Thymus (tissue), 11 donors: ENCODE measurements around the gene PAQR9. TPM values are rescaled to one million over a fixed set of nuclear protein-coding genes. Genes with fewer than 3 reads are reported as not detected.

Source experiments
- DNase-seq, 9 donors: peaks; one replicate each; pipeline ENCODE4 v3.0.0-alpha.2; 2013; ENCODE audit warnings: low spot score in 9 of 9, low read depth in 6 of 9, missing footprints in 1 of 9
- H3K27ac ChIP-seq, 2 donors: one replicate each; pipeline ENCODE4 v1.5.1; 2013; ENCODE audit warnings: control low read depth in 1 of 2, low read depth in 1 of 2, low read length in 1 of 2, mild to moderate bottlenecking in 1 of 2, moderate library complexity in 1 of 2
- H3K27me3 ChIP-seq, 2 donors: one replicate each; pipeline ENCODE4 v1.5.1; 2013; ENCODE audit warnings: low read length in 1 of 2; ENCODE audit not compliant: control insufficient read depth in 2 of 2, insufficient read depth in 1 of 2
- H3K36me3 ChIP-seq, 2 donors: one replicate each; pipeline ENCODE4 v1.5.1; 2013; ENCODE audit warnings: low read length in 1 of 2, mild to moderate bottlenecking in 1 of 2, moderate library complexity in 1 of 2; ENCODE audit not compliant: control insufficient read depth in 2 of 2, insufficient read depth in 2 of 2
- H3K4me1 ChIP-seq, 2 donors: one replicate each; pipeline ENCODE4 v1.5.1; 2013; ENCODE audit warnings: low read length in 2 of 2; ENCODE audit not compliant: control insufficient read depth in 2 of 2, insufficient read depth in 2 of 2
- H3K4me3 ChIP-seq, 2 donors: one replicate each; pipeline ENCODE4 v1.5.1; 2013; ENCODE audit warnings: low read length in 2 of 2, control low read depth in 1 of 2, mild to moderate bottlenecking in 1 of 2
- H3K9me3 ChIP-seq, 2 donors: one replicate each; pipeline ENCODE4 v1.5.1; 2013; ENCODE audit warnings: low read length in 1 of 2, mild to moderate bottlenecking in 1 of 2; ENCODE audit not compliant: control insufficient read depth in 2 of 2, insufficient read depth in 1 of 2
- WGBS: extraction: QIAGEN DNeasy Blood & Tissue Kit; methylation state at CpG from one replicate; pipeline ENCODE4 v1.1.7; 2013; 5-methylcytosine and 5-hydroxymethylcytosine counted together
- polyA plus RNA-seq: library from polyadenylated mRNA; stranded (reverse); fragments of 200-250 nt; gene quantifications from one replicate; pipeline ENCODE4 v1.2.3, GENCODE V29; 2013
- total RNA-seq: library from RNA; stranded (reverse); fragments of 120-200 nt; gene quantifications from one replicate; pipeline ENCODE4 v1.2.4, GENCODE V29; 2013
- donor health status: healthy.

Gene PAQR9
- total and polyA plus RNA-seq, 2 donors, result 0.02 to 0.05 TPM

DNA sequence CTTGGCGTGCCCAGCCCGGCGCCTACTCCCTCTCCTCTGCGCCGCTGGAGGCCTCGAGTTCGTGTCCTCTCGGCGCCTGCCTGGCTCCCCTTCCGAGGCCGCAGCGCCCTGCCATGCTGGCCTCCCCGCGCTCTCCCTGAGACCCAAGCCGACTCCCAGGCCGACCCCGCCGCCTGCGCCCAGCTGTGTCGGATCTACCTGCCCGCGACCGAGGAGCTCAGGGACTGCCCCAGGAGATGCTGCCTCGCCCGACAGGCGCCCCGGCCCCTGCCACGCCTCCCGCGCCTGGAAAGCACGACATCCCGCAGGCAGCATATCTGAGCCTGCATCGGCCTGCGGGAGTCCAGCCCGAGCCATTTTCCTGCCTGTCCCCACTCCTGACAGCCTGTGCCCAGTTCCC lies 16.1 kb downstream of the PAQR9 start:
- H3K4me1 ChIP-seq, result no peaks in the 10 kb centered on the region
- no peaks in the 10 kb centered on the region for H3K36me3 ChIP-seq
- no peak overlapping the region for H3K4me3 ChIP-seq
- no peak for DNase-seq
- no peaks in the 10 kb centered on the region for H3K9me3 ChIP-seq
- 25% methylated on average over 35 of the region's 35 CpGs for WGBS
- H3K27me3 ChIP-seq, result peaks cover 12 to 45% of the 10 kb centered on the region in 2 donors
- H3K27ac ChIP-seq, result no peak overlapping the region

DNA sequence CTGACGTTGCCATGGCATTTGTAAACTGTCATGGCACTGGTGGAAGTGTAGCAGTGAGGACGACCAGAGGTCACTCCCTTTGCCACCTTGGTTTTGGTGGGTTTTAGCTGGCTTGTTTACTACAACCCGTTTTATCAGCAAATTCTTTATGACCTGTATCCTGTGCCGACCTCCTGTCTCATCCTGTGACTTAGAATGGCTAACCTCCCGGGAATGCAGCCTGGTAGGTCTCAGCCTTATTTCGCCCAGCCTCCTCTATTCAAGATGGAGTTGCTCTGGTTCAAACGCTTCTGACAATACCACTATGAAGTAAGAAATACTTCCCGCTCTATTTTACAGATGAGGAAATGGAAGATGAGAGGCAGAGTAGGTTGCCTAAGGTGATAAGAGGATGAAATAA lies 16.6 kb downstream of the PAQR9 start:
- WGBS, result 67% methylated on average over 8 of the region's 8 CpGs
- Histone ChIP-seq H3K27ac (no peak overlapping the region), H3K27me3 (peaks cover 12 to 43% of the 10 kb centered on the region in 2 donors), H3K4me1 (no peaks in the 10 kb centered on the region), H3K4me3 (no peak overlapping the region), H3K36me3 (no peaks in the 10 kb centered on the region), H3K9me3 (no peaks in the 10 kb centered on the region)
- no peak for DNase-seq

DNA sequence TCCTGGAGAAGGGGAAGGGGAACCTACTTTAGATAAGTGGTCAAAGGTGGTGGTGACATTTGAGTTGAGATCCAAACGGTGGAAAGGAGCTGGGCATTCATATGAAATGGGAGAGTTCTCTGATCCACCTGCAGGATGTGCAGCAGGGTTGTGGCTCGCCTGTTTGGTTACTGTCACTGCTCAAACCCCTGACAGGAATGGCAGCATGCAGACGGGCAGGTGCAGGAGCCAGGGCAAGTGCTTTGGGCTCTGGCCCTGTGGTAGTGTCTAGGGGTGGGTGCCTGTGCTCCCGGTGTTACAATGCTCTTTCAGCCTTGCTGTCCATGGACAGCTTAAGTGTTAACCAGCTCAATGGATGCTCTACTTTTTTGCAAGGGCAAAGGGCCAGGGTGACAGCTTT lies 18.5 kb downstream of the PAQR9 start:
- Histone ChIP-seq H3K9me3 (no peaks in the 10 kb centered on the region), H3K4me1 (no peaks in the 10 kb centered on the region), H3K27me3 (peaks cover 12 to 36% of the 10 kb centered on the region in 2 donors), H3K27ac (no peak overlapping the region), H3K36me3 (no peaks in the 10 kb centered on the region), H3K4me3 (no peak overlapping the region)
- DNase-seq, result no peak
- WGBS, result 85% methylated on average over 4 of the region's 4 CpGs

DNA sequence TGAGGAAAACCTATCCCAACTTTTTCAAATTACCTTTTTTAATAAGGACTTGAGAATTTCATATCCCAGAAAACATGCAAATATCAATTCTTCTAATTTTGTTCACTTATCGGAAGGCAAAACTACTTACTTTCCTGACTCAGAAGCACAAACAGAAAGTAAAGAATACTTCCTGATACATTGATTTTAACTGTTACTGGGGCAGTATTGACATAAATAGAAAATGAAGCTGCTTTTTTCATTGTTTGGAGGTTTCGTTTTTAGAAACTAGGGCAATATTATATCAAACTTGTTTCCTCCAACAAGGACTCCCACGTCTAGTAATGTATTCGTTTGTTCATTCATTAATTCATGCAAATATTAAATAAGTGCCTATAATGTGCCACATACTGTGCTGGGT lies 19.1 kb downstream of the PAQR9 start:
- peaks cover 12 to 36% of the 10 kb centered on the region in 2 donors for H3K27me3 ChIP-seq
- DNase-seq, result no peak
- no peak overlapping the region for H3K27ac ChIP-seq
- no peaks in the 10 kb centered on the region for H3K9me3 ChIP-seq
- H3K4me3 ChIP-seq, result no peak overlapping the region
- no peaks in the 10 kb centered on the region for H3K4me1 ChIP-seq
- H3K36me3 ChIP-seq, result no peaks in the 10 kb centered on the region
- WGBS, result 57% methylated on average over 4 of the region's 4 CpGs

DNA sequence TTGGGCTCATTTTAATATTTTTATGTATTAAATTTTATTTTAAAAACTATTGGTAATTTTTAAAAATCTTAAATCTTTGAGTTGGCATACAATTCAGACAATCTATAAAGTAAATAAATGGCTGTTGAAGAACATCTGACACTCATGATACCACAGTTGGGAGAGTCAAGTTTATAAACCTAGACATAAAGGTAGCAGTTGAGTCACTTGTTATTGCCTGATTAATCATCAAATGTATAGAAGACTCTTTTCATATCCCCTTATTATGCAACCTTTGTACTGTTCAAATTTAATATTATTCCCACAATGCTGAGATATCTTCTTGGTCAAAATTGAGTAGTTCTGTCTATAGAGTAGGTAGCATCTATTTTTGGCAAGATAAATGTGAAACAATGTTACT lies 19.6 kb downstream of the PAQR9 start:
- DNase-seq, result no peak
- Histone ChIP-seq H3K36me3 (no peaks in the 10 kb centered on the region), H3K4me1 (no peaks in the 10 kb centered on the region), H3K4me3 (no peak overlapping the region), H3K9me3 (no peaks in the 10 kb centered on the region), H3K27me3 (peaks cover 12 to 36% of the 10 kb centered on the region in 2 donors), H3K27ac (no peak overlapping the region)

DNA sequence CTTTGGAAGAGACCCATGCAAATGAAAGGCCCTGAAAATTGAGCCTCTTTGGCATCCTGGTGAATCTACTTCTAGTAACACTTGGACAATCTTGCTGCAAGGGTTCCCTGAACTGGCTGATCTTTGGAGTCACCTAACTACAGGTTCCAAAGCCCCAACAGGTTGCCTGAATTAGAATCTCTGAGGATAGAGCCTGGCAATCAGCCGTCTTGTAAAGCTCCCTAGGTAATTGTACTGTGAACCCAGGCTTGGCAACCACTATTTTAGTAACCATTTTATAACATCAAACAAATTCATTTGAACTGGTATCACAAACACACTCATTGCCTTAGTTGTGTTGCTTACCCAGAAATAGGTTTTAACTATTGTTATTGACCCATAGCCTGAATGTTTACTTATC lies 20.1 kb downstream of the PAQR9 start:
- no peaks in the 10 kb centered on the region for H3K4me1 ChIP-seq
- H3K4me3 ChIP-seq, result no peak overlapping the region
- H3K27ac ChIP-seq, result no peak overlapping the region
- H3K9me3 ChIP-seq, result no peaks in the 10 kb centered on the region
- WGBS, result 94% methylated on average over 1 of the region's 1 CpG
- no peak for DNase-seq
- no peaks in the 10 kb centered on the region for H3K36me3 ChIP-seq
- peaks cover 12 to 32% of the 10 kb centered on the region in 2 donors for H3K27me3 ChIP-seq

DNA sequence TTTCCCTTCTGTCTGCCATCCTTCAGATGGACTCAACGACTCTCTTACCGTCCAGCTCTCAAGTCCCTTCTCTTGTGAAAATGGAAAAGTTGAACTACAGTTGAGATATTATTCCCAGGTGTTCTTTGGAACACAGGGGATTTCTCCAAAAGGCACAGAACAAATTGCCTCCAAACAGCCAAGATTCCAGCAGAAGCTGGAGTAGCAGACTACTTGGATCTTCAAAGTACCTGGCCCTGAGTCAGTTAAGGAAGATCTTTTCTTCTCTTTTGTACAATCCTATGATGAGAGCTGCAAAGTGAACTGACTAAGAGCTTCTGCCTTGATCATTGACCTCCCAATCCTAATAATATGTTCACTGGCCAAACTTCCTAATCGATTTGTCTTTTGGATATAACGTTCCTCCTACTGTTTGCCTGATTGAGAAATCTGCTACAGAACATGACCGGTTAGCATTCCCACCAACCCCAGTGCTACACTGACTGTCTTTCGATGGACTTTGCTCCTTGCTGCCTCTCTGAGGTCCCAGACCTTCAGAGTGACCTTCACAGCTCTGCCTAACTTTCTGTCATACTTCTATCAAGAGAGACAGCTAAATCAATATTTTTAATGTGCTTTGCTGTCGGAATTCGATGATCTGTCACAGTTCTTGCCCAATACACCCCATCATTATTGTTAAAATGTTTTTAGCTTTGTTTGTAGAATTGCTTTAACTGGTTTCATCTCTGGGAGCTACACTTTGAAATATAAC lies 21.9 kb downstream of the PAQR9 start:
- WGBS, result 84% methylated on average over 8 of the region's 8 CpGs
- no peaks in the 10 kb centered on the region for H3K36me3 ChIP-seq
- H3K27ac ChIP-seq, result no peak overlapping the region
- no peaks in the 10 kb centered on the region for H3K9me3 ChIP-seq
- H3K27me3 ChIP-seq, result peaks cover 0 to 15% of the 10 kb centered on the region in 2 donors
- no peak for DNase-seq
- H3K4me1 ChIP-seq, result no peaks in the 10 kb centered on the region
- H3K4me3 ChIP-seq, result no peak overlapping the region

DNA sequence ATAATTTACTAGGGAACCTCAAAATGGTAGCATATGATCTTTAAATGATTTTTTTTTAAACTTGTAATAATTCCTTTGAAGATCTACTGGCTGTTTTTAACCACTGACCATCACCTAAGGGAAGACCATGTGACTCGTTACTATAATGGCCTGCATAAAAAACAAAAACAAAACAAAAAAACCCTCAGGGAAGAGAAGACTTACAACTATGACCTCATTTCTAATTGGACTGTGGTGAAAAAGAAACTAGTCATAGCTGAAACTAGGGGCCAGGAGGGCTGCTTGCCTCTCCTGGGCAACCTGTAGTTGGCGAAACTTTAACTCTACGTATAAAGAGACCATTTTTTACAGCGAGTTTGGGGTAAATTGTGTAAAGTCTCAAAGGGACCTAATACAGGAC lies 23.0 kb downstream of the PAQR9 start:
- peaks cover 0 to 9% of the 10 kb centered on the region in 2 donors for H3K27me3 ChIP-seq
- H3K9me3 ChIP-seq, result no peaks in the 10 kb centered on the region
- H3K36me3 ChIP-seq, result no peaks in the 10 kb centered on the region
- no peak for DNase-seq
- 72% methylated on average over 4 of the region's 4 CpGs for WGBS
- H3K4me1 ChIP-seq, result no peaks in the 10 kb centered on the region
- H3K27ac ChIP-seq, result no peak overlapping the region
- no peak overlapping the region for H3K4me3 ChIP-seq

DNA sequence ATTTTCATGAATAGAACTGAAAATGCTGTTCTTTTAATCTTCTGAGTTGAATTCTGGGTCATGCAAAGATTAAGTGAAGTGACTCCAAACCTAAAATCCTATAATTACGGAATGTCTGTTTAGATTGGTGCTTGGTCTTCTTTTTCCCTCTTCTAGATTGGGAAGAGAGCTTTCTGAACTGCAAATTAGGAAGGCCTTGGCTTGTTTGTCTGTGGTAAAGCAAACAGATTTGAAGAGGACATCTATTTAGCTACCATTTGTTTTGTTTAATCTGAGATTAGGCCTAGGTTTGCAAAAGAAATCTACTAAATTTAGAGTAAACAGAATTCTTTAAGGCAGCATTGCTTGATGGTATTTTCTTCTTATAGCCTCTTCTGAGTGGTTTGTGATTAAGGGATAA lies 23.5 kb downstream of the PAQR9 start:
- 96% methylated on average over 1 of the region's 1 CpG for WGBS
- Histone ChIP-seq H3K4me1 (no peaks in the 10 kb centered on the region), H3K4me3 (no peak overlapping the region), H3K9me3 (no peaks in the 10 kb centered on the region), H3K27me3 (peaks cover 0 to 5% of the 10 kb centered on the region in 2 donors), H3K36me3 (no peaks in the 10 kb centered on the region), H3K27ac (no peak overlapping the region)
- no peak for DNase-seq
